Measurements from ENCODE around the gene ZBTB24.
A peak's percentile ranks its signal among the peaks of the same experiment; 100 is the strongest.

Gene ZBTB24

GRCh38 chr6:109485266-109485935, 2.4 kb upstream of the ZBTB24 start:
- H3K4me1 ChIP-seq (ENCODE audit: control insufficient read depth, insufficient read depth, low read length, poor library complexity, severe bottlenecking), result peaks cover 21% of the 10 kb centered on the region
- H3K27me3 ChIP-seq (replicated peaks; ENCODE audit: control insufficient read depth, insufficient read depth, low read length, poor library complexity, severe bottlenecking), result no peaks in the 10 kb centered on the region
- H3K27ac ChIP-seq (ENCODE audit: insufficient read depth, low read length, poor library complexity, severe bottlenecking), result no peak overlapping the region
- H3K9me3 ChIP-seq (ENCODE audit: control insufficient read depth, low read length), result no peaks in the 10 kb centered on the region
- no peaks in the 10 kb centered on the region for H3K36me3 ChIP-seq (ENCODE audit: control insufficient read depth, insufficient read depth, low read length)
- DNase-seq, result no peak
- no peak overlapping the region for H3K4me3 ChIP-seq (ENCODE audit: insufficient read depth, low read depth, low read length, poor library complexity, severe bottlenecking)

DNA sequence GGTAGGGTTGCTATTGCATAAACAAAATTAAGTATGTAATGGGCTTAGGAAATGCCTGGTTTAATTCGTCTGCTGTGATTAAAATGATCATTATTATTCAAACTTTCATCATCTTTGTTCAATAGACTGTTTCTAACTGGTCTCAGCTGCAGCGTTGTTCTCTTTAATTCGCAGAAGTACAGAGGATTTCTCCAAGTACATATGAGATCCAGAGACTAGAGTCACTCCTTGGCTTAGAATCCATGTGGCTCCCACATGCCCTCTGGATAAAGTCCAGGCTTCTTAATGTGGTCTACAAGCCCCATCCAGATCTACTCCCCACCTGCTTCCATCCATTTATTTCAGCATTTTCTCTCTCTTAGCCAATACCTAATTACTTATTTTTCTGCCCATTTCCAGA, 1.1 kb upstream of the ZBTB24 start:
- H3K9me3 ChIP-seq (ENCODE audit: control insufficient read depth, low read length), result no peaks in the 10 kb centered on the region
- H3K27me3 ChIP-seq (replicated peaks; ENCODE audit: control insufficient read depth, insufficient read depth, low read length, poor library complexity, severe bottlenecking), result no peaks in the 10 kb centered on the region
- no peak for DNase-seq
- peak overlapping the region; percentile 68 for H3K27ac ChIP-seq (ENCODE audit: insufficient read depth, low read length, poor library complexity, severe bottlenecking)
- H3K36me3 ChIP-seq (ENCODE audit: control insufficient read depth, insufficient read depth, low read length), result no peaks in the 10 kb centered on the region
- peaks cover 23% of the 10 kb centered on the region for H3K4me1 ChIP-seq (ENCODE audit: control insufficient read depth, insufficient read depth, low read length, poor library complexity, severe bottlenecking)
- H3K4me3 ChIP-seq (ENCODE audit: insufficient read depth, low read depth, low read length, poor library complexity, severe bottlenecking), result no peak overlapping the region

DNA sequence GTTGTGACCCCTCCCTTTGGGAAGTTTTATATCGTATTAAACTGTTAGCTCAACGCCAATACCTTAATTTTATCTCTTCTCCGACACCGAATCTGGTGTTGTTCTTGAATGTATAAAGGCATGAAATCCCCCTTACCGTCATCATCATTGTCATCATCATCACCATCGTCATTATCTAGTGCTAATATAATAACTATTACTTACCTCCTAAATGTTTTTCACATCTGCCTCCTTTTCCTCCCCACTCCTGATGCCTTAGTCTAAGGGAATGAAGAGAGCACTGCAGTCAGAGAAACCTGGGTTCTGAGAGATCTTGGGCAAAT, 677 bp upstream of the ZBTB24 start:
- Histone ChIP-seq H3K9me3 (ENCODE audit: control insufficient read depth, low read length) (no peaks in the 10 kb centered on the region), H3K27ac (ENCODE audit: insufficient read depth, low read length, poor library complexity, severe bottlenecking) (peak overlapping the region; percentile 68)

DNA sequence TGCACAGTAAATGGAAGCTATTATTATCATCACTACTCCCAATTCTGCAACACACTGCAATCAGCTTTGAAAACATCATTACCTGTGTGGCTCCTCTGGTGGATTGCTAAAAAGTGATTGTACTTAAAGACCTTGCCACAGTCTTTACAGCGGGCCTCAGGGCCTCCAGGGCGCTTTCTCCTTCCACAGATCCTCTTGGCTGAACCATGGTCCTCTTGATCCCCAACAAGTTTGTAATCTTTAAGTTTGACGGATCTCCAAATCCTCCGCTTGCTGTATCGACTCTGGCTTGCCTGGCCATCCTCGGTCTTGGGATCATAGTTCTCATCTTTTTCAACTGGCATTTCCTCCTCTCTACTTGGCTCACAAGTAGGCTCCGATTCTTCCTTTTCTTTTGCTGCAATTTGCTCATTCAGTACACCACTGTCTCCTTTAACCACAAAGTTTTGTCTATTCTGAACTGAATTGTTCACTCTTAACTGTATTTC, 2.0 kb downstream of the ZBTB24 start:
- no peak for DNase-seq
- no peak overlapping the region for H3K27ac ChIP-seq (ENCODE audit: insufficient read depth, low read length, poor library complexity, severe bottlenecking)
- H3K36me3 ChIP-seq (ENCODE audit: control insufficient read depth, insufficient read depth, low read length), result peaks cover 6% of the 10 kb centered on the region
- peak overlapping the region; percentile 63 for H3K4me3 ChIP-seq (ENCODE audit: insufficient read depth, low read depth, low read length, poor library complexity, severe bottlenecking)
- H3K9me3 ChIP-seq (ENCODE audit: control insufficient read depth, low read length), result no peaks in the 10 kb centered on the region
- H3K27me3 ChIP-seq (replicated peaks; ENCODE audit: control insufficient read depth, insufficient read depth, low read length, poor library complexity, severe bottlenecking), result no peaks in the 10 kb centered on the region
- H3K4me1 ChIP-seq (ENCODE audit: control insufficient read depth, insufficient read depth, low read length, poor library complexity, severe bottlenecking), result peaks cover 45% of the 10 kb centered on the region

More for the DNA sequence above, 677 bp upstream of the ZBTB24 start:
- DNase-seq, result no peak
- H3K36me3 ChIP-seq (ENCODE audit: control insufficient read depth, insufficient read depth, low read length), result no peaks in the 10 kb centered on the region
- peaks cover 23% of the 10 kb centered on the region for H3K4me1 ChIP-seq (ENCODE audit: control insufficient read depth, insufficient read depth, low read length, poor library complexity, severe bottlenecking)
- no peaks in the 10 kb centered on the region for H3K27me3 ChIP-seq (replicated peaks; ENCODE audit: control insufficient read depth, insufficient read depth, low read length, poor library complexity, severe bottlenecking)
- H3K4me3 ChIP-seq (ENCODE audit: insufficient read depth, low read depth, low read length, poor library complexity, severe bottlenecking), result peak overlapping the region; percentile 37

GRCh38 chr6:109478841-109479624, 4.0 kb downstream of the ZBTB24 start:
- Histone ChIP-seq H3K27ac (ENCODE audit: insufficient read depth, low read length, poor library complexity, severe bottlenecking) (peak overlapping the region; percentile 47), H3K4me3 (ENCODE audit: insufficient read depth, low read depth, low read length, poor library complexity, severe bottlenecking) (peak overlapping the region; percentile 51), H3K36me3 (ENCODE audit: control insufficient read depth, insufficient read depth, low read length) (peaks cover 21% of the 10 kb centered on the region), H3K4me1 (ENCODE audit: control insufficient read depth, insufficient read depth, low read length, poor library complexity, severe bottlenecking) (peaks cover 51% of the 10 kb centered on the region), H3K27me3 (replicated peaks; ENCODE audit: control insufficient read depth, insufficient read depth, low read length, poor library complexity, severe bottlenecking) (no peaks in the 10 kb centered on the region), H3K9me3 (ENCODE audit: control insufficient read depth, low read length) (no peaks in the 10 kb centered on the region)
- no peak for DNase-seq

GRCh38 chr6:109478222-109478805, 4.7 kb downstream of the ZBTB24 start:
- Histone ChIP-seq H3K27me3 (replicated peaks; ENCODE audit: control insufficient read depth, insufficient read depth, low read length, poor library complexity, severe bottlenecking) (no peaks in the 10 kb centered on the region), H3K27ac (ENCODE audit: insufficient read depth, low read length, poor library complexity, severe bottlenecking) (peak overlapping the region; percentile 47), H3K4me3 (ENCODE audit: insufficient read depth, low read depth, low read length, poor library complexity, severe bottlenecking) (peak overlapping the region; percentile 20), H3K36me3 (ENCODE audit: control insufficient read depth, insufficient read depth, low read length) (peaks cover 28% of the 10 kb centered on the region), H3K9me3 (ENCODE audit: control insufficient read depth, low read length) (no peaks in the 10 kb centered on the region), H3K4me1 (ENCODE audit: control insufficient read depth, insufficient read depth, low read length, poor library complexity, severe bottlenecking) (peaks cover 51% of the 10 kb centered on the region)
- DNase-seq, result no peak

DNA sequence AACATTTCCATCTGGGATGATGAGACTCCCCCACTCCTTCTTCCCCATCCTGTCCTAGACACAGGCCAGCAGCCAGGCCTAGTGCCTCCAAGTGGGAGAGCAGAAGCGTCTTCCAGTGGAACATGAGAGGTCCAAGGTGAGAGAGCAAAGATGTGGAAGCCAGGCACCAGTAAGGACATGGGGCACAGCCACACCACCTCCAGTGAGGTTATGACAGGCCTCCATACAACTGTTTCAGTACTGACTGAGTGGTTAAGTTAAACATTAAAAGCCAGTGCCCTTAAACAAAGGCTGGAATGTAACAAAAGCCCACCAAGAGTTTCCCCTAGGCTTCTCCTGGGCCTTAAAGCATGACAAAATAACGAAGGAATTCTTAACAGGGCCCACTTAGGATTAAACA, 5.3 kb downstream of the ZBTB24 start:
- Histone ChIP-seq H3K36me3 (ENCODE audit: control insufficient read depth, insufficient read depth, low read length) (peaks cover 34% of the 10 kb centered on the region), H3K4me3 (ENCODE audit: insufficient read depth, low read depth, low read length, poor library complexity, severe bottlenecking) (peak overlapping the region; percentile 20), H3K27ac (ENCODE audit: insufficient read depth, low read length, poor library complexity, severe bottlenecking) (peak overlapping the region; percentile 0), H3K4me1 (ENCODE audit: control insufficient read depth, insufficient read depth, low read length, poor library complexity, severe bottlenecking) (peaks cover 51% of the 10 kb centered on the region), H3K9me3 (ENCODE audit: control insufficient read depth, low read length) (no peaks in the 10 kb centered on the region), H3K27me3 (replicated peaks; ENCODE audit: control insufficient read depth, insufficient read depth, low read length, poor library complexity, severe bottlenecking) (no peaks in the 10 kb centered on the region)
- DNase-seq, result no peak

- H3K27ac ChIP-seq (ENCODE audit: insufficient read depth, low read length, poor library complexity, severe bottlenecking), result no peak overlapping the region
- peaks cover 48% of the 10 kb centered on the region for H3K4me1 ChIP-seq (ENCODE audit: control insufficient read depth, insufficient read depth, low read length, poor library complexity, severe bottlenecking)
- peaks cover 39% of the 10 kb centered on the region for H3K36me3 ChIP-seq (ENCODE audit: control insufficient read depth, insufficient read depth, low read length)
- H3K27me3 ChIP-seq (replicated peaks; ENCODE audit: control insufficient read depth, insufficient read depth, low read length, poor library complexity, severe bottlenecking), result no peaks in the 10 kb centered on the region
- no peak for DNase-seq
- no peaks in the 10 kb centered on the region for H3K9me3 ChIP-seq (ENCODE audit: control insufficient read depth, low read length)
- no peak overlapping the region for H3K4me3 ChIP-seq (ENCODE audit: insufficient read depth, low read depth, low read length, poor library complexity, severe bottlenecking)
These were observed 5.8 kb downstream of the ZBTB24 start for GRCh38 chr6:109477184-109477583.

- H3K36me3 ChIP-seq (ENCODE audit: control insufficient read depth, insufficient read depth, low read length), result peaks cover 54% of the 10 kb centered on the region
- no peaks in the 10 kb centered on the region for H3K9me3 ChIP-seq (ENCODE audit: control insufficient read depth, low read length)
- no peak overlapping the region for H3K4me3 ChIP-seq (ENCODE audit: insufficient read depth, low read depth, low read length, poor library complexity, severe bottlenecking)
- peaks cover 34% of the 10 kb centered on the region for H3K4me1 ChIP-seq (ENCODE audit: control insufficient read depth, insufficient read depth, low read length, poor library complexity, severe bottlenecking)
- H3K27me3 ChIP-seq (replicated peaks; ENCODE audit: control insufficient read depth, insufficient read depth, low read length, poor library complexity, severe bottlenecking), result no peaks in the 10 kb centered on the region
- DNase-seq, result no peak
- H3K27ac ChIP-seq (ENCODE audit: insufficient read depth, low read length, poor library complexity, severe bottlenecking), result peak overlapping the region; percentile 34
These were observed 7.4 kb downstream of the ZBTB24 start for GRCh38 chr6:109475625-109476024.

DNA sequence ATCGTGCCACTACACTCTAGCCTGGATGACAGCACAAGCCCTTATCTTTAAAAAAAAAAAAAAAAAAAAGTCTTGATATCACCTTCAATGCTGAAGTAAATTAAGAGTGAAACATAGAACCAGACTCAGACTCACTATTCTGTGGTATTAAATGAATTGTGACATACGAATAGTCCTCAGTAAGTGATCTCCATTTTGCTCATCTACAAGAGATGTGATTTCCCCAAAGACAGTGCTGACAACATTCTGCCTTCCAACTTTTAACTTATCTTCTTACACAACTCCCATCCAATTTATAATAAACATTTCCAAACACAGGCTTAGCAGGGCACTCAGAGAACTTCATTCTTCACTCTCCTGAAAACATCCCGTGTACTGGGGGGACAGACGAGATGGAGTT, 8.0 kb downstream of the ZBTB24 start:
- Histone ChIP-seq H3K27me3 (replicated peaks; ENCODE audit: control insufficient read depth, insufficient read depth, low read length, poor library complexity, severe bottlenecking) (no peaks in the 10 kb centered on the region), H3K4me1 (ENCODE audit: control insufficient read depth, insufficient read depth, low read length, poor library complexity, severe bottlenecking) (peaks cover 30% of the 10 kb centered on the region), H3K9me3 (ENCODE audit: control insufficient read depth, low read length) (no peaks in the 10 kb centered on the region), H3K36me3 (ENCODE audit: control insufficient read depth, insufficient read depth, low read length) (peaks cover 60% of the 10 kb centered on the region), H3K27ac (ENCODE audit: insufficient read depth, low read length, poor library complexity, severe bottlenecking) (no peak overlapping the region), H3K4me3 (ENCODE audit: insufficient read depth, low read depth, low read length, poor library complexity, severe bottlenecking) (no peak overlapping the region)
- DNase-seq, result no peak

Measured in effector memory CD4-positive, alpha-beta T cell (primary cell).